H1 (cell line): ENCODE measurements around the gene BSPRY. TPM values are rescaled to one million over a fixed set of nuclear protein-coding genes. Genes with fewer than 3 reads are reported as not detected.

Source experiments
- CTCF ChIA-PET: fragments of 300-600 bp; sonication (Branson Sonifier 250); formaldehyde crosslinking; loops from one replicate; lab custom pipeline; 2021; ENCODE audit not compliant: partially characterized antibody; lab: Charles Lee
- POLR2A ChIA-PET: fragments of 300-600 bp; sonication (Branson Sonifier 250); formaldehyde crosslinking; loops from one replicate; lab custom pipeline; 2021; ENCODE audit warnings: inconsistent platforms; ENCODE audit not compliant: partially characterized antibody; lab: Charles Lee
- DNase-seq, 2 experiments: peaks; one replicate each; pipeline versions ENCODE4 v3.0.0 to v3.0.0-alpha.2; 2010 to 2022; ENCODE audit warnings: low spot score in 2 of 2, low read depth in 1 of 2, mixed read lengths in 1 of 2
- FAIRE-seq: peaks from 2 replicates; lab custom pipeline; 2011; peaks lifted over from hg19 to GRCh38; lab: Jason Lieb, UNC
- H2AFZ ChIP-seq: 2 replicates; pipeline ENCODE4 v1.8.1; 2012; ENCODE audit warnings: low read length, inconsistent platforms
- H2AK5ac ChIP-seq: 2 replicates; pipeline ENCODE4 v1.6.1; 2013; ENCODE audit warnings: low read depth, low read length
- H2BK120ac ChIP-seq: replicated peaks from 2 replicates; pipeline ENCODE3; 2013; ENCODE audit warnings: low read depth, low read length, inconsistent platforms
- H2BK12ac ChIP-seq: 2 replicates; pipeline ENCODE4 v1.6.1; 2013; ENCODE audit warnings: low read depth, low read length
- H2BK15ac ChIP-seq: 2 replicates; pipeline ENCODE4 v1.6.1; 2013; ENCODE audit warnings: low read length
- H2BK20ac ChIP-seq: 2 replicates; pipeline ENCODE4 v1.6.1; 2013; ENCODE audit warnings: low read length
- H2BK5ac ChIP-seq: 2 replicates; pipeline ENCODE4 v1.6.1; 2013; ENCODE audit warnings: low read depth, low read length
- H3K14ac ChIP-seq: 2 replicates; pipeline ENCODE4 v1.6.1; 2013; ENCODE audit warnings: inconsistent platforms; ENCODE audit not compliant: insufficient read length
- H3K18ac ChIP-seq: 2 replicates; pipeline ENCODE4 v1.6.1; 2013; ENCODE audit warnings: low read length; ENCODE audit errors: extremely low read depth
- H3K23ac ChIP-seq: 2 replicates; pipeline ENCODE4 v1.6.1; 2013; ENCODE audit warnings: inconsistent platforms; ENCODE audit not compliant: insufficient read length
- H3K23me2 ChIP-seq: 2 replicates; pipeline ENCODE4 v1.6.1; 2013; ENCODE audit warnings: low read depth, low read length
- H3K27ac ChIP-seq: 2 replicates; pipeline ENCODE4 v1.6.1; 2011; ENCODE audit warnings: low read depth, low read length, inconsistent platforms
- H3K27me3 ChIP-seq, 4 experiments: replicated peaks in 1 of 4; 1 replicate in 1 of 4; 2 replicates in 3 of 4; pipeline versions ENCODE4 v1.6.1 to v1.8.1; 2011 to 2013; ENCODE audit warnings: low read length in 3 of 4, mild to moderate bottlenecking in 3 of 4, inconsistent platforms in 2 of 4, mixed read lengths in 2 of 4, moderate library complexity in 1 of 4; ENCODE audit not compliant: control insufficient read depth in 3 of 4, insufficient read depth in 3 of 4; ENCODE audit errors: extremely low read depth in 1 of 4
- H3K36me3 ChIP-seq, 4 experiments: 2 replicates each; pipeline versions ENCODE4 v1.6.1 to v1.8.1; 2011 to 2013; ENCODE audit warnings: mild to moderate bottlenecking in 4 of 4, low read length in 3 of 4, moderate library complexity in 2 of 4, control low read depth in 1 of 4, inconsistent platforms in 1 of 4; ENCODE audit not compliant: insufficient read depth in 4 of 4, control insufficient read depth in 2 of 4
- H3K4ac ChIP-seq: replicated peaks from 2 replicates; pipeline ENCODE3; 2013; ENCODE audit warnings: low read length, low read depth, mixed read lengths, inconsistent platforms; ENCODE audit not compliant: insufficient read length
- H3K4me1 ChIP-seq, 4 experiments: replicated peaks in 1 of 4; 1 replicate in 1 of 4; 2 replicates in 3 of 4; pipeline versions ENCODE4 v1.6.1 to v1.8.1; 2011 to 2013; ENCODE audit warnings: low read length in 3 of 4, inconsistent platforms in 2 of 4, mixed read lengths in 1 of 4; ENCODE audit not compliant: insufficient read depth in 4 of 4, control insufficient read depth in 3 of 4
- H3K4me2 ChIP-seq, 2 experiments: 2 replicates each; pipeline versions ENCODE4 v1.6.1 to v1.8.1; 2011 to 2013; ENCODE audit warnings: low read depth in 2 of 2, low read length in 2 of 2, control low read depth in 1 of 2, inconsistent platforms in 1 of 2, mild to moderate bottlenecking in 1 of 2; ENCODE audit not compliant: insufficient read depth in 1 of 2
- H3K4me3 ChIP-seq, 4 experiments: fragments of 200-600, 300-600 bp in 1 of 4; sonication (generic), shearing (Covaris generic), sonication (Bioruptor Twin) in 1 of 4; 2 replicates each; pipeline versions ENCODE4 v1.5.1 to v1.8.1; 2011 to 2016; ENCODE audit warnings: low read length in 4 of 4, low read depth in 3 of 4, control low read depth in 2 of 4, inconsistent platforms in 2 of 4, mild to moderate bottlenecking in 2 of 4, mixed read lengths in 1 of 4, moderate library complexity in 1 of 4; ENCODE audit not compliant: insufficient read depth in 2 of 4; ENCODE audit errors: extremely low read depth in 1 of 4
- H3K56ac ChIP-seq: replicated peaks from 2 replicates; pipeline ENCODE3; 2013; ENCODE audit warnings: low read depth, mild to moderate bottlenecking, mixed read lengths, low read length, inconsistent platforms; ENCODE audit not compliant: insufficient read length
- H3K79me1 ChIP-seq: 2 replicates; pipeline ENCODE4 v1.6.1; 2013; ENCODE audit warnings: low read depth, low read length, control low read depth
- H3K79me2 ChIP-seq, 2 experiments: 2 replicates each; pipeline versions ENCODE4 v1.6.1 to v1.8.1; 2012 to 2013; ENCODE audit warnings: low read length in 2 of 2, mild to moderate bottlenecking in 2 of 2, inconsistent platforms in 1 of 2; ENCODE audit not compliant: insufficient read depth in 2 of 2, control insufficient read depth in 1 of 2
- H3K9ac ChIP-seq, 4 experiments: replicated peaks in 1 of 4; 1 replicate in 1 of 4; 2 replicates in 3 of 4; pipeline versions ENCODE4 v1.6.1 to v1.8.1; 2011 to 2013; ENCODE audit warnings: low read depth in 3 of 4, low read length in 3 of 4, control low read depth in 2 of 4, mild to moderate bottlenecking in 2 of 4, moderate library complexity in 2 of 4, inconsistent platforms in 1 of 4; ENCODE audit errors: extremely low read depth in 1 of 4
- H3K9me3 ChIP-seq, 2 experiments: 2 replicates each; pipeline versions ENCODE4 v1.6.1 to v1.8.1; 2012 to 2013; ENCODE audit warnings: mild to moderate bottlenecking in 2 of 2, moderate library complexity in 2 of 2, control low read depth in 1 of 2, inconsistent platforms in 1 of 2, low read depth in 1 of 2, low read length in 1 of 2, mixed read lengths in 1 of 2; ENCODE audit not compliant: insufficient read depth in 2 of 2
- H4K20me1 ChIP-seq, 2 experiments: replicated peaks in 1 of 2; 2 replicates each; pipeline versions ENCODE3 to v1.8.1; 2011 to 2013; ENCODE audit warnings: inconsistent platforms in 2 of 2, low read length in 2 of 2, mild to moderate bottlenecking in 1 of 2; ENCODE audit not compliant: insufficient read depth in 2 of 2, control insufficient read depth in 1 of 2
- H4K5ac ChIP-seq: 2 replicates; pipeline ENCODE4 v1.6.1; 2013; ENCODE audit warnings: low read length, low read depth, mixed read lengths, inconsistent platforms; ENCODE audit not compliant: insufficient read length
- H4K8ac ChIP-seq: 2 replicates; pipeline ENCODE4 v1.8.0; 2013; ENCODE audit warnings: mild to moderate bottlenecking, moderate library complexity, low read length, inconsistent platforms; ENCODE audit not compliant: insufficient read depth; ENCODE audit errors: extremely low read depth
- H4K91ac ChIP-seq: replicated peaks from 2 replicates; pipeline ENCODE3; 2013; ENCODE audit warnings: low read length, mixed read lengths, inconsistent platforms; ENCODE audit not compliant: insufficient read length
- ASH2L ChIP-seq: fragments of 200-600, 300-600 bp; sonication (generic); IDR thresholded peaks from one replicate; pipeline ENCODE4 v1.7.1; 2017; ENCODE audit warnings: low read length
- BCL11A ChIP-seq, 2 experiments: IDR thresholded peaks; one replicate each; pipeline ENCODE4 v1.6.1; 2011; ENCODE audit warnings: low read depth in 2 of 2, low read length in 2 of 2, mild to moderate bottlenecking in 2 of 2
- HDAC2 ChIP-seq, 2 experiments: fragments of 300-600 bp in 1 of 2; sonication (generic) in 1 of 2; IDR thresholded peaks; 2 replicates each; pipeline ENCODE4 v1.6.1; 2011 to 2012; ENCODE audit warnings: low read depth in 2 of 2, low read length in 2 of 2, mild to moderate bottlenecking in 2 of 2, moderate library complexity in 2 of 2, borderline replicate concordance in 1 of 2, inconsistent platforms in 1 of 2
- HDAC6 ChIP-seq: IDR thresholded peaks from one replicate; pipeline ENCODE4 v1.7.1; 2012; ENCODE audit warnings: low read depth, mild to moderate bottlenecking, inconsistent platforms, low read length, moderate library complexity
- KDM4A ChIP-seq: IDR thresholded peaks from one replicate; pipeline ENCODE4 v1.7.1; 2012; ENCODE audit warnings: low read depth, mild to moderate bottlenecking, moderate library complexity, low read length, inconsistent platforms; ENCODE audit not compliant: severe bottlenecking
- PHF8 ChIP-seq: fragments of 200-600 bp; sonication (generic); conservative IDR thresholded peaks from 2 replicates; pipeline ENCODE4 v1.7.1; 2012; ENCODE audit warnings: low read depth, mild to moderate bottlenecking, inconsistent platforms, low read length, moderate library complexity
- RFX5 ChIP-seq: IDR thresholded peaks from 2 replicates; pipeline ENCODE4 v1.6.1; 2011; ENCODE audit warnings: low read depth, low read length, improper control_type of control experiment, borderline replicate concordance
- SP2 ChIP-seq: IDR thresholded peaks from 2 replicates; pipeline ENCODE4 v1.6.1; 2012; ENCODE audit warnings: mild to moderate bottlenecking, low read length, inconsistent platforms
- SRF ChIP-seq: IDR thresholded peaks from 2 replicates; pipeline ENCODE4 v1.6.1; 2011; ENCODE audit warnings: mild to moderate bottlenecking, low read depth, low read length, moderate library complexity
- SUZ12 ChIP-seq: fragments of 200-600 bp; sonication (generic); IDR thresholded peaks from 2 replicates; pipeline ENCODE4 v1.6.1; 2012; ENCODE audit warnings: mild to moderate bottlenecking, inconsistent platforms, low read length, moderate library complexity, mixed read lengths
- WGBS, 2 experiments: shearing (Covaris generic) in 1 of 2; methylation state at CpG; one replicate each; pipeline versions ENCODE4 v1.1.6 to v1.1.7; 2013 to 2015; ENCODE audit warnings: low lambda C conversion rate in 2 of 2, mixed read lengths in 2 of 2, inconsistent platforms in 1 of 2, low coverage in 1 of 2, missing lambda C conversion rate in 1 of 2; ENCODE audit not compliant: insufficient replicate concordance in 2 of 2, insufficient coverage in 1 of 2, insufficient read length in 1 of 2; ENCODE audit errors: extremely low coverage in 1 of 2, missing lambda C conversion rate in 1 of 2; 5-methylcytosine and 5-hydroxymethylcytosine counted together
- polyA plus RNA-seq, 7 experiments: library from polyadenylated mRNA; depleted of rRNA in 3 of 7; stranded (reverse) in 5 of 7; unstranded in 2 of 7; fragments of >200 nt in 5 of 7; fragments of 200-250 nt in 2 of 7; gene quantifications; 1 replicate in 5 of 7; 2 replicates in 1 of 7; 4 replicates in 1 of 7; pipeline versions ENCODE4 v1.2.1 to v1.2.3, GENCODE V29; 2011 to 2013; ENCODE audit warnings: missing spikeins in 2 of 7, mixed read lengths in 2 of 7
- total RNA-seq: library from RNA; stranded (reverse); fragmentation: NEBNext Ultra II Directional; extraction: Animal tissue kit (Norgen Biotek cat#: 25700); gene quantifications from 2 replicates; pipeline ENCODE4 v1.2.1, GENCODE V29; 2021
- TF ChIP-seq, protein P1 (sequence below): IDR thresholded peaks from 2 replicates; pipeline ENCODE4 v1.6.1; 2011; ENCODE audit warnings: low read length, improper control_type of control experiment
- TF ChIP-seq, protein P2 (sequence below): IDR thresholded peaks from 2 replicates; pipeline ENCODE4 v1.6.1; 2012; ENCODE audit warnings: inconsistent platforms

Gene BSPRY
- total and polyA plus RNA-seq, 2 of the 8 experiments (the other 6 are each of a cell fraction or from before 2014, with no cell fraction given), result 5.5 to 10.9 TPM

DNA sequence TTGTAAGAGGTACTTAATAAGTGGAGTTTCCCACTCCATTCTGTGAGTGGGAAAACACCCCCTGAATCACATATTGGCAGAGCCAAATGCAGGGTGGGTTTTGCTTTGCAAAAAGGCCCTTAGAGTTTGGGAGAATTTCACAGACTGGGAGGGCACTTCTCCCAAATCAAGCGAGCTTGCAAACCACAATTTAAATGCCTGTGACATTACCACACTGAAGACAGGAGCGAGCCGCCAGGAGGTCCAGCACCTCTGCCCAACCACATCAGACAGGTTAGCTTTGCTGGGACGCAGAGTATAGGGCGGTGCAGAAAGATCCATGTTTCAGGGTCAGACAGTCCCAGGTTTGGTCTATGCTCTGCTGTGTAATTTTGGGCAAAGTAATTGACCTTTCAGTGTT, 49.5 kb downstream of the BSPRY start:
- H3K14ac ChIP-seq, result no peak overlapping the region
- no peak overlapping the region for H2BK12ac ChIP-seq
- H3K23me2 ChIP-seq, result no peaks in the 10 kb centered on the region
- H2AK5ac ChIP-seq, result no peak overlapping the region
- CTCF ChIA-PET, result interaction anchor here (0.9 to 9.0 kb wide), 12 partner anchors 9 to 258 kb away, joined by 3 to 61 read pairs (median 4); partner anchors contain the start of genes C9orf43 and POLE3
- no peaks in the 10 kb centered on the region for H3K9me3 ChIP-seq
- WGBS, 2 experiments, result 88% methylated on average over 5 of the region's 5 CpGs; no CpG with 5 or more reads in 1 of the 2 experiments
- H2BK15ac ChIP-seq, result no peak overlapping the region
- no peak overlapping the region for H4K5ac ChIP-seq
- TF ChIP-seq HDAC2 (IDR thresholded peaks at IDR 0.05; ENCODE audit: borderline replicate concordance in 1 of 2, low read depth in 2 of 2, low read length in 2 of 2) (no peak), PHF8 (no peak), SP2 (no peak), KDM4A (no peak), SRF (no peak), BCL11A (IDR thresholded peaks at IDR 0.05; ENCODE audit: low read depth in 2 of 2, low read length in 2 of 2) (no peak), RFX5 (no peak), SUZ12 (no peak), ASH2L (no peak), HDAC6 (no peak)
- TF ChIP-seq, protein P1, sequence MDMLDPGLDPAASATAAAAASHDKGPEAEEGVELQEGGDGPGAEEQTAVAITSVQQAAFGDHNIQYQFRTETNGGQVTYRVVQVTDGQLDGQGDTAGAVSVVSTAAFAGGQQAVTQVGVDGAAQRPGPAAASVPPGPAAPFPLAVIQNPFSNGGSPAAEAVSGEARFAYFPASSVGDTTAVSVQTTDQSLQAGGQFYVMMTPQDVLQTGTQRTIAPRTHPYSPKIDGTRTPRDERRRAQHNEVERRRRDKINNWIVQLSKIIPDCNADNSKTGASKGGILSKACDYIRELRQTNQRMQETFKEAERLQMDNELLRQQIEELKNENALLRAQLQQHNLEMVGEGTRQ, result no peak
- TF ChIP-seq, protein P2, sequence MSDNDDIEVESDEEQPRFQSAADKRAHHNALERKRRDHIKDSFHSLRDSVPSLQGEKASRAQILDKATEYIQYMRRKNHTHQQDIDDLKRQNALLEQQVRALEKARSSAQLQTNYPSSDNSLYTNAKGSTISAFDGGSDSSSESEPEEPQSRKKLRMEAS, result no peak
- TF ChIP-seq, all 59 proteins: peak for 0
- Histone ChIP-seq H3K23ac (no peak overlapping the region), H3K27me3 (no peaks in the 10 kb centered on the region), H3K18ac (no peak overlapping the region), H3K79me2 (no peaks in the 10 kb centered on the region), H3K4ac (no peak overlapping the region), H3K4me2 (no peak overlapping the region), H4K20me1 (no peaks in the 10 kb centered on the region), H3K56ac (no peak overlapping the region), H3K27ac (no peak overlapping the region), H3K36me3 (no peaks in the 10 kb centered on the region), H2BK5ac (no peak overlapping the region; the same call in 1 of the 2 replicates), H3K9ac (no peak overlapping the region), H4K91ac (no peak overlapping the region), H3K79me1 (no peaks in the 10 kb centered on the region; the same call in 1 of the 2 replicates), H3K4me3 (no peak overlapping the region), H4K8ac (no peak overlapping the region), H2BK120ac (no peak overlapping the region), H2AFZ (no peak overlapping the region), H3K4me1 (peaks cover 0 to 2% (median 0%) of the 10 kb centered on the region in 4 experiments; a peak in 2 of 7 replicates), H2BK20ac (no peak overlapping the region)
- POLR2A ChIA-PET, result interaction anchor here (0.9 to 6.3 kb wide), 3 partner anchors 12 to 28 kb away, joined by 3 to 43 read pairs (median 3); partner anchors contain the start of genes C9orf43 and POLE3
- no peak for FAIRE-seq
- no peak for DNase-seq
